GM21737 (cell line): ENCODE data around the gene SFXN3.

ENCODE experiments used
- ATAC-seq: cut with Tn5 transposase; IDR thresholded peaks from one replicate; pipeline ENCODE4 v1.9.1; 2021; ENCODE audit warnings: mild to moderate bottlenecking, moderate library complexity; ENCODE audit not compliant: unreplicated experiment

Gene SFXN3

DNA sequence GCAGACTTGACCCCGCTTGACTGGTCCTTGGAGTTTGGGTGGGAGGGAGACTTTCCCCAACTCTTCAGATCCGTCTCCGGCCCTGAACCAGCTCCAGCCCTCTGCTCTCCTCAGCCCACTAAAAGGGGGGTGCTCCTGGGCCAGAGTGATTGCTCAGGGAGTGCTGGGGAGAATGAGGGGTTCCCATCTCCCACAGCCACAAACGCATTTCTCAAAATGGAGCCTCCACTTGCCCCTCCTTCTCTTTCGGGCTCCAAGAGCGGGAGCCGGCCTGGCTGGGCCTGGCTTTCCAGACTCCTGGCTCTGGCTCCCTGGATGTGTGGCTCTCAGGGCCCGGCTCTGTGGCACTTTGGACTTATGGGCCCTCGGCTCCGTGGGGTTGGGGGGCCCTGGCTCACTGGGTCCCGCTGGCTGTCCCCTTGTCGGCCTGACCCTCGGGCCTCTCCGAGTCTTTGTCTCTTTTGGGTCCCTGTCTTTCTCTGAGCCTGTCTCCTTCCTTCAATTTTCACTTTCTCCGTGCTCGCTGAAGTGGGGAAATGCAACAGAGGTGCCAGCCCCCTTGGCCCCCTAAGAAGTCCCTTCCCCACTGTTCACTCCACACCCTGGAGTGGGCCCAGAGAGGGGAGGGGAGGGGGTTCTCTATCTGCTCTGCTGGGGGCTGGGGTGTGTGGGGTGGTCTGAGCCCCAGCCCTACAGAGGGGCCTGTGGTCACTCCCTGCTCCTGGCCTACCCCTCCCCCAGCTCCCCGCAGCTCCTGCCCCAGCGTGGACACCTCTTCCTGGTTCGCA is 30.7 kb upstream of the SFXN3 start:
- ATAC-seq, result no peak

DNA sequence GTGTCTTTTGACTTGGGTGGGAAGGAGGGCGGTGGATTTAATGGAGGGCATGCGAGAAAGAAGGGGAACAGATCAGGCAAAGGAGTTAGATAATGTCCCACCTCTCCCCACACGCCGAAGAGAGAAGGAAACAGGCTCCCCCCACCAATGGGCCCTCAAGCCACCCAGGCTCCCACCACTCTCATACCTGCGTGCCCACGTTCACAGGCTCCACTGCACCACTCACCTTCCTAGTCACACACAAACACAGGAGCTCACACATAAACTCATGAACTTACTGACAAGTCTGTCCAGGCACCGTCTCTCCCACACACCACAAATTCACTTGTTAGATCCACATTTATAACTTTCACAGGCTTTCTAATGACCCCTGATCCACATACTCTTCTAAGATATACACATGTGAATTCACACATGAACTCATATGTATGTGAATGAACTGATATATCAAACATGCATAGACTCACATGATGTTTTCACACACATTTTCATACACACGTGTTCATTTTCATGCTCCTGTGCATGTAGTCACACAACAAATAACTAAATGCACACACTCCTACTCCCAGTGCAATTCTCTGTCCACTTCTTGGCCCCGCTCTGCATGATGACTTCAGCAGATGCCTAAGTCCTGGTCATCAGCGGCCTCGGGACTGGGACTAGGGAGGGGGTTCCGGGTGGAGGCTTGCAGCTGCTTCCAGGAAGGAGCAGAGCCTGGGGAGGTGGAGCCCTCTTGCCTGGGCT is 29.9 kb upstream of the SFXN3 start:
- ATAC-seq, result no peak

GRCh38 chr10:101001659-101002035 is 29.4 kb upstream of the SFXN3 start:
- no peak for ATAC-seq

DNA sequence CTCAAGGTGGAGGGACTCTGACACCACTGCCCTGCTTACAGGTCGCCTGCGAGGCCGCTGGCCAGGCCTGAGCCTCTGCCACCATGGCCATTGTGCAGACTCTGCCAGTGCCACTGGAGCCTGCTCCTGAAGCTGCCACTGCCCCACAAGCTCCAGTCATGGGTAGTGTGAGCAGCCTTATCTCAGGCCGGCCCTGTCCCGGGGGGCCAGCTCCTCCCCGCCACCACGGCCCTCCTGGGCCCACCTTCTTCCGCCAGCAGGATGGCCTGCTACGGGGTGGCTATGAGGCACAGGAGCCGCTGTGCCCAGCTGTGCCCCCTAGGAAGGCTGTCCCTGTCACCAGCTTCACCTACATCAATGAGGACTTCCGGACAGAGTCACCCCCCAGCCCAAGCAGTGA is 28.6 kb upstream of the SFXN3 start:
- ATAC-seq, result no peak

GRCh38 chr10:101003639-101004206 is 27.3 kb upstream of the SFXN3 start:
- no peak for ATAC-seq

DNA sequence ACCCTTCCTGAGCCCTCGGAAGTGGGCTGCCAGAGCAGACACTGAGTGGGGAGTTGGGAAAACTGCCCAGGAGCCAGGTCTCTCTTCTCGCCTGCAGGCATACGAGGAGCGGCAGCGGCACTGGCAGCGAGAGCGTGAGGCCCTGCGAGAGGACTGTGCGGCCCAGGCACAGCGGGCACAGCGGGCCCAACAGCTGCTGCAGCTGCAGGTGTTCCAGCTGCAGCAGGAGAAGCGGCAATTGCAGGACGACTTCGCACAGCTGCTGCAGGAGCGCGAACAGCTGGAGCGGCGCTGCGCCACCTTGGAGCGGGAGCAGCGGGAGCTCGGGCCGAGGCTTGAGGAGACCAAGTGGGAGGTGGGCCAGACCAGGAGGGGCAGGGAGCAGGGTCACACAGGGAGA is 25.7 kb upstream of the SFXN3 start:
- no peak for ATAC-seq

DNA sequence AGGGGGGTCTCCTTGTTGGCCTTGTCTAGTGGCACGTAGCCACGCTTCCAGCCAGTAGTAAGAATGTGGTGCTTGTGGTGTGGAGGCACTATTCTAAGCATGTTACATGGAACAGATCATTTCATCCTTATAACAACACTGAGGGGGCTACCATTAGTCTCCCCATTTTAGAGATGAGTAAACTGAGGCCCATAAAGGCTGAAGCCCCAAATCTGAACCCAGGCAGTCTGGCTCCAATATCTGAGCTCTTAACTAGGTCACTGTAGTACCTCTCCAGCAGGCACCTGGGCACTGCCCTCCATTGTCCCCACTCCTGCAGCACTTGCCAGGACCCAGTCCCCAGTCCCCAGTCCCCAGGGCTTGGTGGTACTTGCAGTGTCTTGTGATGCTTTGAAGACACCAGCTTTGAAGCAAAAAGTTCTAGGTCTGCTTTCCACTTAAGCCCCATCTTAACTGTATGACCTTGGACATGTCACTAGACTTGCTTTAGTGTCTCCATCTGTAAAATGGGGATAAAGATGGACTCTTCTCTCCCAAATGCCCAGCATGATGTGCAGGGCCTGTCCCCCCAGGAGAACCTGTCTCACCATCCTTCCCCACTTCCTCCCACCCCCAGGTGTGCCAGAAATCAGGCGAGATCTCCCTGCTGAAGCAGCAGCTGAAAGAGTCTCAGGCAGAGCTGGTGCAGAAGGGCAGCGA is 25.0 kb upstream of the SFXN3 start:
- no peak for ATAC-seq

GRCh38 chr10:101006593-101007098 is 24.4 kb upstream of the SFXN3 start:
- no peak for ATAC-seq

DNA sequence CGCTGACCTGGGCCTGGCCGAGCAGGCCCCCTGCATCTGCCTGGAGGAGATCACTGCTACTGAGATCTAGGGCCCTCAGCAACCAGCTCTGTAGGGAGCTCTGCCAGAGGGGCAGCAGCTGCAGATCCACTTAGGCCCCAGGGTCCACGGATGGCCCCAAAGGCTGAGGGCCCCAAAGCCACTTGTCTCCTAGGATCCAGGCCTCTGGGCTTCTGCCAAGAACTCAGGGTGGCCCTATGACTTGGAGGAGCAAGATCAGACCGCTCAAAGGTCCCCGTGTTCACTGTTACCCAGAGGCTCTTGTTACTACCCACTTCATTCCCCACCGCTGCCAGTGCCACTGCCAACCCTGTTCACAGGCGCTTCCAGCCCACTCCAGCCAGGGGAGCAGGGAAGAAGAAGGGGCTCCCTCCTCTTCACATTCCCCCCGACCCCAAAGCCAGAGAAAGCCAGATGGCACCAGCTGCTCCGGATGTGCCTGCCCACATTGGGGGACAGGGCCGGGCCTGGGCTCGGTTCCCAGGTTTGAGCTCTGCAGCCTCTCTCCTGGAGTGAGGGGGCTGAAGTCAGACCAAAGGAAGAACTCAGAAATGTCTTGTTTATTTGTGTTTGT is 23.8 kb upstream of the SFXN3 start:
- no peak for ATAC-seq

GRCh38 chr10:101007915-101008822 is 22.9 kb upstream of the SFXN3 start:
- ATAC-seq, result no peak

DNA sequence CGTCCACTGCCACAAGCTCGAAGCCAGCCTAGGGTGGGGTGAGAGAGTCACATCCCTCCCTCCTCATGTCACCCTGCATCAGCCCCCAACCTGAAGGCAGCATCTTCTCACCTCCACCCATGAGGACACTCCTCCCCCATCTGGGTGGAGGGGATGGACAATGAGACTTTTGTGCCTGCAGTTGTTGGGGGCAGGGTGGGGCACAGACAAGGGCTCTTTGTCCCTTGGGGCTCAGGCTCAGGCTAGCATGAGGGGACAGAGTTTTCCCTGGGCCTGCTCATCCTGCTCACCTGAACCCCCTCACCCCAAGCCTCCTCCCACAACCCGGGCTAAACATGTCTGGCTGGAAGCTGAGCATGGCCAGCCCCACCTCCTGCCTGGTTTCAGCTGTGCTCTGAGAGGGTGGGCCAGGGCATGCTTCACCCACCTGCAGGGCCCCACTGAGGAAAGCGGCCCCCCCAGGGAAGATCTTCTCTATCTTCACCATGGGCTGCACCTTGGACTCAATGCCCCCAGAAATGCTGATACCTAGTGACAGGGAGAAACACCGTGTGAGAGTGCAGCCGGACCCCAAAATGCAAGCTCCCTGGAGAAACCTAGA is 22.1 kb upstream of the SFXN3 start:
- no peak for ATAC-seq

GRCh38 chr10:101010329-101010728 is 20.7 kb upstream of the SFXN3 start:
- ATAC-seq, result no peak

DNA sequence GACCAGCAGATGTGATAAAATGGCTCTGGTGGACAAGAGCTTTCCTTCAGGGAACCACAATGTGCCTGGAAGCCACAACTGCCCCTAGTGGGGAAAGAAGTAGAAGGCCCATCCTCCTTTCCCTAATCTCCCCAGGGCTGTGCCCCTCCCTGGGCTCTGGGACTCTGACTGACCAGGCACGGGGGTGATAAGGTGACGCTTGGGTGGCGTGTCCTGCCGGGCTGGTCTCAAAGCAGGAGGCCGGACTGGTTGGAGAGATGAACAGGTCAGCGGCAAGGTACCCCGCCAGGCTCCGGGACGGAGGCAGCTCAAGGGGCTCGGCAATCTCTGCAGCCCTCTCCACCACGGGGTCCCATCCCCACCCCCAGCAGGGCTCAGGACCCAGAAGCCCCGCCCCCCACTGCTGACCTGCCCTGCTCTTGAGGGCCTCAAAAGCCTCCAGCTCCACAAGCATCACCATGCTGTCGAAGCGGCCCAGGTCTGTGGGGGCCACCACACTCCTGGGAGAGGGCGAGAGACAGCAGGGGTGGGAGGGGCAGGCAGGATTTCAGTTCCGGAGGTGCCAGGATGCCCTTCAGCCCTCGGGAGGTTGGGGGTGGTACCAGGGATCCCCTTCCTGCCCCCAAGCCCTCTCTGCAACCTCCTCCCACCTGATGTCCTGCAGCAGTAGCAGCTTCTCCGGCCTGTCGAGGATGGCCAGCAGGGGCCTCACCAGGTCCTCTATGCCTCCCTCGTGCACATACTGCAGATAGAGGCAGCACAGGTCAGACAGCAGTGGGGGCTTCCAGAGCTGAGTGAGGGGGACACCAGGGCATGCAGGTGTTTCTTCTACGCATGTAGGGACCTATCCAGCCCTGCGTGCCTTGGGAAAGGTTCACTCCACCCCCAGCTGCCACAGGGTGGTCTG is 19.3 kb upstream of the SFXN3 start:
- no peak for ATAC-seq

GRCh38 chr10:101012525-101013364 is 18.3 kb upstream of the SFXN3 start:
- ATAC-seq, result peak; percentile 85

DNA sequence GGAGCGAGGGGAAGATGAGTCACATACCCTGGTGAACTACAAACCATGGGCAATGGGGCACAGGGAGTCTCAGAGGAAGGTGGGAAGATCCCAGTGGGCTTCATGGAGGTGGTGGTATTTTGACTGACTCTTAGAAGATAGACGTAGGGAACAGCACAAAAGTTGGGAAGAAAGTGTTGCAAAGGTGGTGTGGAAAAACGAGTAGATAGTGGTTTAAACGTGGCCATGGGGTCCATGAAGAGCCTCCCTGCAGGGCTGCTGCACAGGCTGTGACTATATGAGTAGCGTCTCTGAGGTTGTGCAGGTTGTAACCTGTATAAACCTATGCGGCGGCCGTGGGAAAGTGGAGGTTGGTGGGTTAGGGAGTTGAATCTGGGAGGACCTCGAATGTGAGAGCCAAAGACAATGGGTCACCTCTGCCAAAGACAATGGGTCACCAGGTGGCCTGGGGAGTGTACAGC is 17.6 kb upstream of the SFXN3 start:
- ATAC-seq, result no peak

- peak; percentile 44 for ATAC-seq
These were observed 16.7 kb upstream of the SFXN3 start for GRCh38 chr10:101014230-101014884.
